ENCODE measurements around the gene SMLR1. TPM values are rescaled to one million over a fixed set of nuclear protein-coding genes. Genes with fewer than 3 reads are reported as not detected.

SMLR1 gene
- polyA plus RNA-seq, 4 donors, result 1.4 to 48.1 (median 26.3) TPM

DNA sequence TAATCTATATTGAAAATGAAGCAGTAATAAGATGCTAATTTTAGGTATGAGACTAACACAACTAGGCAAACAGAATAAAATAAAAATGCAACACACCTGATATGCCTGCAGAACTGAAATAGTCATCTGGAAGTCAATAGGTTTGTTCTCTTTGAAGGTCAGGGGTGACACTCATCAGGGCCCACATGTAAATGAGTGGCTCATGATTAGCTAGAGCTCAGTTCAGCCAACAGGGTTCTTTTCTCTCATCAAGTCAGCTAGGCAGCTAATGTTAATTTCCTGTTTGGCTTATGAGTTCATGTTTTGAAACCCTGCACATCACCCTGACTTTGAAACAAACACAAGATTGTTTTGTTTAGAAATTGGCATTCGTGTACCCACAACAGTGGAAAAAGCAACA, 23.8 kb downstream of the SMLR1 start:
- no peaks in the 10 kb centered on the region for H3K27me3 ChIP-seq (ENCODE audit: control insufficient read depth in 3 of 3, insufficient read depth in 3 of 3, low read length in 3 of 3)
- no peak overlapping the region for H3K27ac ChIP-seq (ENCODE audit: low read depth in 1 of 3, low read length in 2 of 3)
- H3K9me3 ChIP-seq (ENCODE audit: control insufficient read depth in 2 of 2, insufficient read depth in 1 of 2, low read depth in 1 of 2, low read length in 1 of 2), result no peaks in the 10 kb centered on the region
- DNase-seq (no peak), FAIRE-seq (no peak)
- no peak overlapping the region for H3K4me3 ChIP-seq (ENCODE audit: low read depth in 1 of 3, low read length in 3 of 3)
- H3K4me1 ChIP-seq (ENCODE audit: control insufficient read depth in 3 of 3, insufficient read depth in 2 of 3, low read depth in 1 of 3, low read length in 2 of 3), result peaks cover 0 to 9% (median 0%) of the 10 kb centered on the region in 3 donors
- no peaks in the 10 kb centered on the region for H3K36me3 ChIP-seq (ENCODE audit: control insufficient read depth in 3 of 3, insufficient read depth in 2 of 3, low read depth in 1 of 3, low read length in 3 of 3)
- WGBS, 3 donors, result 77 to 84% (median 78%) methylated on average over 1 of the region's 1 CpG

DNA sequence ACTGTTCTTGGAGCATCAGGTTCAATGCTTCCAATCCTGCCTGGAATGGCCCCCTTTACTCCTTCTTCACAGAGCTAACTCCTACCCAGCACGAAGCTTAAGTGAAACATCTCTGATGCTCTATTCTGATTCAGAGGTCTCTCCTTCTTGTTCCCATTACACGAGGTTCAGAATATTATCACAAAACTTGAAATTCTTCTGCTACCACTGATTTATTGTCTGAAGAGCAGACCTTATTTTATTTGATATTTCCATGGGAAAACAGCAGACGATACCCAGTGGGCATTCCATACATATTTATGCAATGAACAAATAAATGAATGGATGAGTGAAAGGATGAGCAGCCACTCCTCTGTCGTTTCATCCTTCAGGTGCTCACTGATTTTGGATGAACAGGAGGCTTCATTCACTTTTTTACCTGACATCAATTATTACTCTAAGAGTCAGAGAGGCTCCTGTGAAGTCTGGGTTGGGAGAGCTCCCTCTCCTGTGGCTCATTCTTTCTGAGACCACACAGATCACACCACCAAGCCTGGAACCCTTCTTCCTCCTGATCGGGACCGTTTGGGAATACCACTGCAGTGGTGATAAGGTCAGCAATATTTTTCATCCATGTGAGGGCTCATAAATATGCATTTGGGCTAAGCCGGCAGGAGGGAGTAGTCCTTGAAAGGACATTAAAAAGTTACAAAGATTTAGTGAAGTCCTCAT, 25.8 kb downstream of the SMLR1 start:
- Histone ChIP-seq H3K27me3 (ENCODE audit: control insufficient read depth in 3 of 3, insufficient read depth in 3 of 3, low read length in 3 of 3) (no peaks in the 10 kb centered on the region), H3K4me3 (ENCODE audit: low read depth in 1 of 3, low read length in 3 of 3) (no peak overlapping the region), H3K9me3 (ENCODE audit: control insufficient read depth in 2 of 2, insufficient read depth in 1 of 2, low read depth in 1 of 2, low read length in 1 of 2) (no peaks in the 10 kb centered on the region), H3K27ac (ENCODE audit: low read depth in 1 of 3, low read length in 2 of 3) (no peak overlapping the region), H3K36me3 (ENCODE audit: control insufficient read depth in 3 of 3, insufficient read depth in 2 of 3, low read depth in 1 of 3, low read length in 3 of 3) (peaks cover 0 to 1% (median 0%) of the 10 kb centered on the region in 3 donors), H3K4me1 (ENCODE audit: control insufficient read depth in 3 of 3, insufficient read depth in 2 of 3, low read depth in 1 of 3, low read length in 2 of 3) (peaks cover 0 to 12% (median 0%) of the 10 kb centered on the region in 3 donors)
- DNase-seq (no peak), FAIRE-seq (no peak)
- 67 to 74% (median 70%) methylated on average over 7 of the region's 7 CpGs for WGBS, 3 donors

DNA sequence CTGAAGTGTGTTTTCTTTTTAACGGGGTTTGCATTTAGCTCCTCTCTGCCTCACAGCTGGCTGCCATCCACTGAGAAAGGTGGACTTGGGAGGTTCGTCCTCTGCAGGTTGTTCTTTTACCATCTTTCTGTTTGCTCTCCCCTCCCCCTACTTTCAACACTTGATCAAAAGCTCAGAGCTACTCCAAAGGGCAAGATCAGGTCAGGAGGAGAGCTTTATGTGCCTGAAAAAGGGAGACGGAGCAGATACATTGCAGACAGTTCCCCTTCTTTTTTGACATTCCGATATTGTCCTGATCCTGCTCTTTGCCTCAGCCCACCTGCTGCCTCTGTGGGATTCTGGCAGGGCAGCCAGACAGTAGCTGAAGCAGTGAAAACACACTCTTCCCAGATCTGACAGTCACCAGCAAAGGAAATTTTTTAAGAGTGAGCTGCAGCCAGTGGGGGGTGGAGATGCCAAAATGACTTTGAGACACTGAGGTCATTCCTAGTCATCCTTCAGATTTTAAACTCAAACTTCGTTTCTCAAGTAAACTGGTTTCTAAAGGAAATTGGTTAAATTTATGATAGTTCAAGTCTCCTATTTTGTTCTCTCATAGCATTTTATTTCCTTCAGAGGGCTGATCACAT, 26.5 kb downstream of the SMLR1 start:
- DNase-seq (peak in 1 of 2 donors; percentile 46), FAIRE-seq (no peak)
- WGBS, 3 donors, result 51 to 63% (median 61%) methylated on average over 5 of the region's 5 CpGs
- Histone ChIP-seq H3K4me3 (ENCODE audit: low read depth in 1 of 3, low read length in 3 of 3) (no peak overlapping the region), H3K27ac (ENCODE audit: low read depth in 1 of 3, low read length in 2 of 3) (no peak overlapping the region), H3K4me1 (ENCODE audit: control insufficient read depth in 3 of 3, insufficient read depth in 2 of 3, low read depth in 1 of 3, low read length in 2 of 3) (peaks cover 0 to 18% (median 0%) of the 10 kb centered on the region in 3 donors), H3K36me3 (ENCODE audit: control insufficient read depth in 3 of 3, insufficient read depth in 2 of 3, low read depth in 1 of 3, low read length in 3 of 3) (peaks cover 0 to 2% (median 0%) of the 10 kb centered on the region in 3 donors), H3K9me3 (ENCODE audit: control insufficient read depth in 2 of 2, insufficient read depth in 1 of 2, low read depth in 1 of 2, low read length in 1 of 2) (no peaks in the 10 kb centered on the region), H3K27me3 (ENCODE audit: control insufficient read depth in 3 of 3, insufficient read depth in 3 of 3, low read length in 3 of 3) (no peaks in the 10 kb centered on the region)

DNA sequence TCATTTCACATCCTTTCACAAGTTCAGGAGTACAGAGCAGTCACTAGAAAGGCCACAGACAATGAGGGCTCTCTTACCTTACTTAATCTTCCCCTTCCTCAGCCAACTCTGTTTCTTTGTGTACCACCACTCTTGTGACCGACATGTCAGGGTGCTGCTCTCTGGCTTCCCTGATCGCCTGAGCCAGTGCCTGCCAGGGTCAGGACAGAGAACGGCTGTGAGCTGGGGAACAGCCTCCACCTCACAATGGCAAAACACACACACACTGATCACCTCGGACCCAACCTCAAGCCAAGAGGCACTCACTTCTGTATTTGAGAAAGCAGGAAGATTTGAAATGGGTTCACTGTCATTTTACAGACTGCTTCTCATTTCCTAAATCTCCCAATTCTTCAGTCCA, 30.8 kb downstream of the SMLR1 start:
- DNase-seq (no peak), FAIRE-seq (no peak)
- Histone ChIP-seq H3K27me3 (ENCODE audit: control insufficient read depth in 3 of 3, insufficient read depth in 3 of 3, low read length in 3 of 3) (no peaks in the 10 kb centered on the region), H3K27ac (ENCODE audit: low read depth in 1 of 3, low read length in 2 of 3) (peak overlapping the region in 1 of 3 donors; percentile 34), H3K4me3 (ENCODE audit: low read depth in 1 of 3, low read length in 3 of 3) (no peak overlapping the region), H3K36me3 (ENCODE audit: control insufficient read depth in 3 of 3, insufficient read depth in 2 of 3, low read depth in 1 of 3, low read length in 3 of 3) (peaks cover 0 to 2% (median 2%) of the 10 kb centered on the region in 3 donors), H3K4me1 (ENCODE audit: control insufficient read depth in 3 of 3, insufficient read depth in 2 of 3, low read depth in 1 of 3, low read length in 2 of 3) (peaks cover 0 to 22% (median 0%) of the 10 kb centered on the region in 3 donors), H3K9me3 (ENCODE audit: control insufficient read depth in 2 of 2, insufficient read depth in 1 of 2, low read depth in 1 of 2, low read length in 1 of 2) (no peaks in the 10 kb centered on the region)
- 87 to 97% (median 96%) methylated on average over 4 of the region's 4 CpGs for WGBS, 3 donors

DNA sequence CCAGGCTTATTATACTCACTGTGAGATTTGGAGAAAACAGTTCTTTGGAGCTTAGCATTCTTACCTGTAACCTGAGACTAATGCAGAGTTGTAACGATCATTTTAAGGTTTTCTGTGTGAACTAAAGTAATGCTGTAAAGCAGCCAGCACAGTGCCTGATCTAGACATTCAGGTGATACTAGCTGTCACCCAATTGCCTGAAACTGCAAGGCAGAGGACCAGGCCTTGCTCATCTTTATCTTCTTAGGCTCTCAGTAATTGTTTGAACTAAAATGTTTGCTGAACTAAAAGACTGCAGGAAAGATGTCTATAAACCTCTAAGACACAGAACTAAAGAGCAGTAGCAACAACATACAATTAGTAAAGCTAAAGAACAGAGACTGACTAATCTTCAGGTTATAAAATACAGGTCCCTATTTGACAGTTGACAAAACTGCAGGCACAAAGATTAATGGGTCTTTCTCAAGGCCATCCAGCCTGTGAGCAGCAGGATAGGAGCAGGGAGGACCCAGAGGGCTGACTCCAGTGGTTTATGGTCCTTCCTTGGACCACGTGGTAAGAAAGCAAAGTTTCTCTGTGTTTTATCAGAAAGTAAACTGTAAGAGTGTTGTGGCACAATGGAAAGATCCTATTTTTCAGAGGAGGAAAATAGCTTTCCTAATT, 31.4 kb downstream of the SMLR1 start:
- Histone ChIP-seq H3K36me3 (ENCODE audit: control insufficient read depth in 3 of 3, insufficient read depth in 2 of 3, low read depth in 1 of 3, low read length in 3 of 3) (peaks cover under 1 to 2% (median 2%) of the 10 kb centered on the region in 3 donors), H3K27ac (ENCODE audit: low read depth in 1 of 3, low read length in 2 of 3) (peak overlapping the region in 1 of 3 donors; percentile 44), H3K9me3 (ENCODE audit: control insufficient read depth in 2 of 2, insufficient read depth in 1 of 2, low read depth in 1 of 2, low read length in 1 of 2) (no peaks in the 10 kb centered on the region), H3K4me1 (ENCODE audit: control insufficient read depth in 3 of 3, insufficient read depth in 2 of 3, low read depth in 1 of 3, low read length in 2 of 3) (peaks cover 0 to 16% (median 0%) of the 10 kb centered on the region in 3 donors), H3K4me3 (ENCODE audit: low read depth in 1 of 3, low read length in 3 of 3) (no peak overlapping the region), H3K27me3 (ENCODE audit: control insufficient read depth in 3 of 3, insufficient read depth in 3 of 3, low read length in 3 of 3) (no peaks in the 10 kb centered on the region)
- DNase-seq (peak; percentile 16 to 79), FAIRE-seq (no peak)
- 47 to 56% (median 50%) methylated on average over 2 of the region's 2 CpGs for WGBS, 3 donors

DNA sequence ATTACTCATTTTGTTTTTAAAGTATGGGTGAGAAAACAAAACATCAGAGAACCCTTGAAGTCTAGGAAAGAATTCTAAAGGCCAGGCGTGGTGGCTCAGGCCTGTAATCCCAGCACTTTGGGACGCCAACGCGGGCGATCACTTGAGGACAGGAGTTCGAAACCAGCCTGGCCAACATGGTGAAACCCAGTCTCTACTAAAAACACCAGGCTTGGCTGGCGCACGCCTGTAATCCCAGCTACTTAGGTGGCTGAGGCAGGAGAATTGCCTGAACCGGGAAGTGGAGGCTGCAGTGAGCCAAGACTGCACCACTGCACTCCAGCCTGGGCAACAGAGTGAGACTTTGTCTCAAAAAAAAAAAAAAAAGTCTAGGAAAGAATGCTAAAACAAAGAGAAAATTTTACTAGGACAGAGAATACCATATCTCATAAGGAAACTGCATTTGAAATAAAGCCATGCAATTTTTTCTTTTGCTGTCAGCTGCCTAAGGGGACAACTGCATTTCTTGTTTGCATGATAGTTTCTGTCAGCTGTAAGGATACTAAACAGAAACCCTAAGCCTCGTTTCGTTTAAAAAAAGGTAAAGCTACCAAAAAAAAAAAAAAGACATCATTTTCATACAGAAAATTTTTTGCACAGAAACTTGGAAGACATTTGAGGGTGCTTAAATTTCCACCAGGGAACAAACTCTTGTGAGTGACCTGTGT, 32.1 kb downstream of the SMLR1 start:
- H3K4me3 ChIP-seq (ENCODE audit: low read depth in 1 of 3, low read length in 3 of 3), result no peak overlapping the region
- H3K9me3 ChIP-seq (ENCODE audit: control insufficient read depth in 2 of 2, insufficient read depth in 1 of 2, low read depth in 1 of 2, low read length in 1 of 2), result no peaks in the 10 kb centered on the region
- H3K4me1 ChIP-seq (ENCODE audit: control insufficient read depth in 3 of 3, insufficient read depth in 2 of 3, low read depth in 1 of 3, low read length in 2 of 3), result peaks cover 0 to 14% (median 0%) of the 10 kb centered on the region in 3 donors
- peaks cover 2 to 4% (median 2%) of the 10 kb centered on the region in 3 donors for H3K36me3 ChIP-seq (ENCODE audit: control insufficient read depth in 3 of 3, insufficient read depth in 2 of 3, low read depth in 1 of 3, low read length in 3 of 3)
- DNase-seq, result no peak
- peak overlapping the region in 1 of 3 donors; percentile 44 for H3K27ac ChIP-seq (ENCODE audit: low read depth in 1 of 3, low read length in 2 of 3)
- no peaks in the 10 kb centered on the region for H3K27me3 ChIP-seq (ENCODE audit: control insufficient read depth in 3 of 3, insufficient read depth in 3 of 3, low read length in 3 of 3)
- WGBS, 3 donors, result 90 to 95% (median 92%) methylated on average over 11 of the region's 11 CpGs
- FAIRE-seq, result no peak

DNA sequence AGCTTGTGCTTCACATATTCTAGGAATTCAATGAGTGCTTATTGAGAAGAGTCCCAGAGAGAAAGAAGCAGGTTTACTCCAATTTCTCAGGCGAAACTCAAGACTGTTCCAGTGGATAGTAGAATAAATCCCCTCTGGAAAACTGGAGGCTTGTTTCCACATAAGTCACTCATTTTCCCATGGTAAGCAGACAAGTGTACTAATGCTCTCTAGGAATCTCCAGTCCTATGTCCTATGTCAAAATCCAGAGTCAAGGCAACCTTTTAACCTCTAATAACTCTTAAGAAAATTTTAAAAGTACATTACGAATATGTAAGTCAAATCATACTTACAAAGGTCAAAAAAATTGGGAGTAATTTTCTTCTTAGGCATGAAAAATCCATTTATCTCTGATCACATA, 35.2 kb downstream of the SMLR1 start:
- DNase-seq (no peak), FAIRE-seq (no peak)
- Histone ChIP-seq H3K27ac (ENCODE audit: low read depth in 1 of 3, low read length in 2 of 3) (no peak overlapping the region), H3K9me3 (ENCODE audit: control insufficient read depth in 2 of 2, insufficient read depth in 1 of 2, low read depth in 1 of 2, low read length in 1 of 2) (no peaks in the 10 kb centered on the region), H3K36me3 (ENCODE audit: control insufficient read depth in 3 of 3, insufficient read depth in 2 of 3, low read depth in 1 of 3, low read length in 3 of 3) (peaks cover 2 to 7% (median 2%) of the 10 kb centered on the region in 3 donors), H3K27me3 (ENCODE audit: control insufficient read depth in 3 of 3, insufficient read depth in 3 of 3, low read length in 3 of 3) (no peaks in the 10 kb centered on the region), H3K4me3 (ENCODE audit: low read depth in 1 of 3, low read length in 3 of 3) (no peak overlapping the region), H3K4me1 (ENCODE audit: control insufficient read depth in 3 of 3, insufficient read depth in 2 of 3, low read depth in 1 of 3, low read length in 2 of 3) (peaks cover 0 to 16% (median 0%) of the 10 kb centered on the region in 3 donors)
- 76 to 96% (median 91%) methylated on average over 2 of the region's 2 CpGs for WGBS, 3 donors
